Measurements from ENCODE around the gene MCUB.
"Not testable (repeated sequence)": the region's sequence is repeated elsewhere in the genome, so short reads cannot be mapped to it uniquely, and the experiment has no call there.

Gene MCUB

GRCh38 chr4:109574931-109575804, 15.1 kb downstream of the MCUB start:
- DNase-seq (ENCODE audit: low read depth, low spot score), result no peak
- no peak overlapping the region for H3K4me3 ChIP-seq (ENCODE audit: low read length)

- H3K4me3 ChIP-seq (ENCODE audit: low read length), result no peak overlapping the region
- no peak for DNase-seq (ENCODE audit: low read depth, low spot score)
Observed at GRCh38 chr4:109576462-109576861, 16.4 kb downstream of the MCUB start.

GRCh38 chr4:109578846-109579245, 18.8 kb downstream of the MCUB start:
- H3K4me3 ChIP-seq (ENCODE audit: low read length), result no peak overlapping the region
- no peak for DNase-seq (ENCODE audit: low read depth, low spot score)

- not testable (repeated sequence) for DNase-seq (ENCODE audit: low read depth, low spot score); H3K4me3 ChIP-seq (ENCODE audit: low read length)
Observed at GRCh38 chr4:109579997-109580396, 20.0 kb downstream of the MCUB start.

- no peak overlapping the region for H3K4me3 ChIP-seq (ENCODE audit: low read length)
- DNase-seq (ENCODE audit: low read depth, low spot score), result no peak
Observed at GRCh38 chr4:109588176-109588575, 28.1 kb downstream of the MCUB start.

GRCh38 chr4:109589119-109589518, 29.1 kb downstream of the MCUB start:
- H3K4me3 ChIP-seq (ENCODE audit: low read length), result no peak overlapping the region
- no peak for DNase-seq (ENCODE audit: low read depth, low spot score)

GRCh38 chr4:109589605-109590004, 29.6 kb downstream of the MCUB start:
- H3K4me3 ChIP-seq (ENCODE audit: low read length), result no peak overlapping the region

GRCh38 chr4:109590905-109591304, 30.9 kb downstream of the MCUB start:
- H3K4me3 ChIP-seq (ENCODE audit: low read length), result no peak overlapping the region
- no peak for DNase-seq (ENCODE audit: low read depth, low spot score)

More at GRCh38 chr4:109589605-109590004, 29.6 kb downstream of the MCUB start:
- no peak for DNase-seq (ENCODE audit: low read depth, low spot score)

GRCh38 chr4:109592367-109592766, 32.3 kb downstream of the MCUB start:
- no peak overlapping the region for H3K4me3 ChIP-seq (ENCODE audit: low read length)
- no peak for DNase-seq (ENCODE audit: low read depth, low spot score)

- not testable (repeated sequence) for H3K4me3 ChIP-seq (ENCODE audit: low read length); DNase-seq (ENCODE audit: low read depth, low spot score)
Observed at GRCh38 chr4:109595123-109595522, 35.1 kb downstream of the MCUB start.

GRCh38 chr4:109596420-109597085, 36.5 kb downstream of the MCUB start:
- not testable (repeated sequence) for DNase-seq (ENCODE audit: low read depth, low spot score); H3K4me3 ChIP-seq (ENCODE audit: low read length)

GRCh38 chr4:109599046-109599652, 39.1 kb downstream of the MCUB start:
- no peak overlapping the region for H3K4me3 ChIP-seq (ENCODE audit: low read length)
- no peak for DNase-seq (ENCODE audit: low read depth, low spot score)

- DNase-seq (ENCODE audit: low read depth, low spot score), result no peak
- H3K4me3 ChIP-seq (ENCODE audit: low read length), result no peak overlapping the region
Observed at GRCh38 chr4:109600431-109600830, 40.4 kb downstream of the MCUB start.

- no peak overlapping the region for H3K4me3 ChIP-seq (ENCODE audit: low read length)
- no peak for DNase-seq (ENCODE audit: low read depth, low spot score)
Observed at GRCh38 chr4:109601336-109601735, 41.3 kb downstream of the MCUB start.

GRCh38 chr4:109607976-109608375, 47.9 kb downstream of the MCUB start:
- DNase-seq (ENCODE audit: low read depth, low spot score), result no peak
- no peak overlapping the region for H3K4me3 ChIP-seq (ENCODE audit: low read length)

- no peak for DNase-seq (ENCODE audit: low read depth, low spot score)
- H3K4me3 ChIP-seq (ENCODE audit: low read length), result no peak overlapping the region
Observed at GRCh38 chr4:109608879-109609278, 48.8 kb downstream of the MCUB start.

- DNase-seq (ENCODE audit: low read depth, low spot score), result no peak
- H3K4me3 ChIP-seq (ENCODE audit: low read length), result no peak overlapping the region
Observed at GRCh38 chr4:109609431-109609830, 49.4 kb downstream of the MCUB start.

- DNase-seq (ENCODE audit: low read depth, low spot score), result no peak
- H3K4me3 ChIP-seq (ENCODE audit: low read length), result no peak overlapping the region
Observed at GRCh38 chr4:109610489-109610888, 50.4 kb downstream of the MCUB start.

- no peak for DNase-seq (ENCODE audit: low read depth, low spot score)
Observed at GRCh38 chr4:109611045-109611646, 51.1 kb downstream of the MCUB start.

GRCh38 chr4:109614015-109614414, 54.0 kb downstream of the MCUB start:
- no peak for DNase-seq (ENCODE audit: low read depth, low spot score)
- H3K4me3 ChIP-seq (ENCODE audit: low read length), result no peak overlapping the region

More at GRCh38 chr4:109611045-109611646, 51.1 kb downstream of the MCUB start:
- H3K4me3 ChIP-seq (ENCODE audit: low read length), result no peak overlapping the region
